CD14-positive monocyte (primary cell): ENCODE data around the gene CHPT1. TPM values are rescaled to one million over a fixed set of nuclear protein-coding genes. Genes with fewer than 3 reads are reported as not detected.

ENCODE experiments used
- DNase-seq, 3 donors: peaks; one replicate each; pipeline ENCODE4 v3.0.0-alpha.2; 2011 to 2022
- H2AFZ ChIP-seq: 2 replicates; pipeline ENCODE4 v1.6.0; 2012; ENCODE audit warnings: mild to moderate bottlenecking, low read depth, low read length, inconsistent platforms; ENCODE audit not compliant: insufficient read depth, poor library complexity, severe bottlenecking
- H3K27ac ChIP-seq, 2 donors: 1 replicate in 1 of 2; 2 replicates in 1 of 2; pipeline ENCODE4 v1.5.1; 2012 to 2013; ENCODE audit warnings: low read length in 2 of 2, control low read depth in 1 of 2, inconsistent platforms in 1 of 2, low read depth in 1 of 2, mild to moderate bottlenecking in 1 of 2
- H3K27me3 ChIP-seq, 2 donors: one replicate each; pipeline versions ENCODE4 v1.6.0 to v1.6.1; 2011 to 2013; ENCODE audit warnings: low read length in 2 of 2; ENCODE audit not compliant: control insufficient read depth in 2 of 2, insufficient read depth in 2 of 2
- H3K36me3 ChIP-seq, 2 donors: replicated peaks in 1 of 2; 1 replicate in 1 of 2; 2 replicates in 1 of 2; pipeline versions ENCODE4 v1.5.1 to v1.6.1; 2012 to 2013; ENCODE audit warnings: low read length in 2 of 2, control low read depth in 1 of 2, inconsistent platforms in 1 of 2, mild to moderate bottlenecking in 1 of 2; ENCODE audit not compliant: insufficient read depth in 2 of 2, control insufficient read depth in 1 of 2
- H3K4me1 ChIP-seq, 2 donors: 1 replicate in 1 of 2; 2 replicates in 1 of 2; pipeline versions ENCODE4 v1.5.1 to v1.6.1; 2012 to 2013; ENCODE audit warnings: low read length in 2 of 2, control low read depth in 1 of 2, inconsistent platforms in 1 of 2, mild to moderate bottlenecking in 1 of 2, moderate library complexity in 1 of 2; ENCODE audit not compliant: insufficient read depth in 2 of 2, control insufficient read depth in 1 of 2
- H3K4me2 ChIP-seq: replicated peaks from 2 replicates; pipeline ENCODE3; 2012; ENCODE audit warnings: low read length, moderate library complexity, mild to moderate bottlenecking; ENCODE audit not compliant: poor library complexity, severe bottlenecking; ENCODE audit errors: extremely low read depth
- H3K4me3 ChIP-seq, 3 experiments: fragments of 200-600 bp in 1 of 3; sonication (generic) in 1 of 3; replicated peaks in 1 of 3; 1 replicate in 2 of 3; 2 replicates in 1 of 3; pipeline ENCODE4 v1.5.1; 2011 to 2013; ENCODE audit warnings: low read length in 3 of 3, mild to moderate bottlenecking in 3 of 3, control low read depth in 2 of 3, low read depth in 2 of 3, inconsistent platforms in 1 of 3, moderate library complexity in 1 of 3
- H3K79me2 ChIP-seq: 2 replicates; pipeline ENCODE4 v1.6.0; 2012; ENCODE audit warnings: mild to moderate bottlenecking, control low read depth, inconsistent platforms, low read length, moderate library complexity; ENCODE audit not compliant: insufficient read depth
- H3K9ac ChIP-seq: 2 replicates; pipeline ENCODE4 v1.6.0; 2017; ENCODE audit warnings: low read length, mild to moderate bottlenecking; ENCODE audit not compliant: insufficient read depth, poor library complexity, severe bottlenecking
- H3K9me3 ChIP-seq, 2 donors: replicated peaks in 1 of 2; 1 replicate in 1 of 2; 2 replicates in 1 of 2; pipeline versions ENCODE4 v1.5.1 to v1.6.1; 2012 to 2013; ENCODE audit warnings: low read length in 2 of 2, control low read depth in 1 of 2; ENCODE audit not compliant: control insufficient read depth in 1 of 2, insufficient read depth in 1 of 2
- H4K20me1 ChIP-seq: 2 replicates; pipeline ENCODE4 v1.6.0; 2012; ENCODE audit warnings: mild to moderate bottlenecking, low read length, control low read depth, moderate library complexity; ENCODE audit not compliant: insufficient read depth
- H3K27ac Mint-ChIP-seq, 7 donors: one replicate each; pipeline ENCODE4 v1.8.0; 2020; ENCODE audit warnings: mild to moderate bottlenecking in 7 of 7, mixed read lengths in 7 of 7, moderate library complexity in 6 of 7, inconsistent platforms in 2 of 7
- H3K27me3 Mint-ChIP-seq, 3 donors: one replicate each; pipeline ENCODE4 v1.8.0; 2021 to 2022; ENCODE audit warnings: low read depth in 3 of 3, mild to moderate bottlenecking in 3 of 3, mixed read lengths in 3 of 3, moderate library complexity in 3 of 3, inconsistent platforms in 1 of 3
- H3K36me3 Mint-ChIP-seq, 2 donors: one replicate each; pipeline ENCODE4 v1.8.0; 2020; ENCODE audit warnings: mixed read lengths in 2 of 2, inconsistent platforms in 1 of 2, mild to moderate bottlenecking in 1 of 2
- H3K4me1 Mint-ChIP-seq: one replicate; pipeline ENCODE4 v1.8.0; 2020; ENCODE audit warnings: mild to moderate bottlenecking, mixed read lengths
- H3K4me3 Mint-ChIP-seq, 2 donors: one replicate each; pipeline ENCODE4 v1.8.0; 2020; ENCODE audit warnings: mild to moderate bottlenecking in 2 of 2, mixed read lengths in 2 of 2, moderate library complexity in 1 of 2
- H3K9me3 Mint-ChIP-seq, 7 donors: one replicate each; pipeline ENCODE4 v1.8.0; 2020 to 2022; ENCODE audit warnings: mixed read lengths in 7 of 7, mild to moderate bottlenecking in 6 of 7, moderate library complexity in 6 of 7, inconsistent platforms in 2 of 7
- WGBS: methylation state at CpG from one replicate; pipeline ENCODE4 v1.1.5; 2013; ENCODE audit warnings: missing lambda C conversion rate; ENCODE audit not compliant: insufficient coverage; 5-methylcytosine and 5-hydroxymethylcytosine counted together
- intact Hi-C, 2 donors: fragments of 100-400 bp; cut with micrococcal nuclease; formaldehyde crosslinking; loops; one replicate each; pipeline versions ENCODE4 v1.15.0 to v1.15.1; 2023
- polyA plus RNA-seq, 3 donors: library from polyadenylated mRNA; depleted of rRNA in 1 of 3; unstranded in 2 of 3; stranded (reverse) in 1 of 3; fragments of 300-500 nt in 2 of 3; fragments of >200 nt in 1 of 3; fragmentation: Illumina TruSeq in 2 of 3; gene quantifications; 1 replicate in 2 of 3; 2 replicates in 1 of 3; pipeline ENCODE4 v1.2.3, GENCODE V29; 2012 to 2021
- TF ChIP-seq, protein P1 (sequence below): fragments of 200-600 bp; IDR thresholded peaks from one replicate; pipeline ENCODE4 v1.8.0; 2022; ENCODE audit warnings: antibody characterized with exemption, mild to moderate bottlenecking

CHPT1 gene
- polyA plus RNA-seq, 3 donors: 30.9 to 92.7 (median 36.7) TPM

GRCh38 chr12:101746661-101747060 is 49.2 kb downstream of the CHPT1 start:
- H3K9me3 ChIP-seq: no peaks in the 10 kb centered on the region
- H3K36me3 ChIP-seq: peaks cover 80 to 94% of the 10 kb centered on the region in 2 donors
- TF ChIP-seq, protein P1, sequence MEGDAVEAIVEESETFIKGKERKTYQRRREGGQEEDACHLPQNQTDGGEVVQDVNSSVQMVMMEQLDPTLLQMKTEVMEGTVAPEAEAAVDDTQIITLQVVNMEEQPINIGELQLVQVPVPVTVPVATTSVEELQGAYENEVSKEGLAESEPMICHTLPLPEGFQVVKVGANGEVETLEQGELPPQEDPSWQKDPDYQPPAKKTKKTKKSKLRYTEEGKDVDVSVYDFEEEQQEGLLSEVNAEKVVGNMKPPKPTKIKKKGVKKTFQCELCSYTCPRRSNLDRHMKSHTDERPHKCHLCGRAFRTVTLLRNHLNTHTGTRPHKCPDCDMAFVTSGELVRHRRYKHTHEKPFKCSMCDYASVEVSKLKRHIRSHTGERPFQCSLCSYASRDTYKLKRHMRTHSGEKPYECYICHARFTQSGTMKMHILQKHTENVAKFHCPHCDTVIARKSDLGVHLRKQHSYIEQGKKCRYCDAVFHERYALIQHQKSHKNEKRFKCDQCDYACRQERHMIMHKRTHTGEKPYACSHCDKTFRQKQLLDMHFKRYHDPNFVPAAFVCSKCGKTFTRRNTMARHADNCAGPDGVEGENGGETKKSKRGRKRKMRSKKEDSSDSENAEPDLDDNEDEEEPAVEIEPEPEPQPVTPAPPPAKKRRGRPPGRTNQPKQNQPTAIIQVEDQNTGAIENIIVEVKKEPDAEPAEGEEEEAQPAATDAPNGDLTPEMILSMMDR: no peak
- H4K20me1 ChIP-seq: no peaks in the 10 kb centered on the region
- H3K27me3 ChIP-seq: no peaks in the 10 kb centered on the region
- no peak for DNase-seq
- WGBS: no CpG with 5 or more reads among the region's 1 CpG
- H3K4me3 Mint-ChIP-seq: no peak overlapping the region
- H2AFZ ChIP-seq: no peak overlapping the region
- H3K4me1 ChIP-seq: peaks cover 9 to 10% of the 10 kb centered on the region in 2 donors
- peaks cover 0 to 2% (median 0%) of the 10 kb centered on the region in 7 donors for H3K9me3 Mint-ChIP-seq
- intact Hi-C loops: no loop called here
- H3K9ac ChIP-seq: no peak overlapping the region
- no peak overlapping the region for H3K27ac ChIP-seq
- H3K4me3 ChIP-seq: no peak overlapping the region
- no peak overlapping the region for H3K4me2 ChIP-seq
- H3K79me2 ChIP-seq: no peaks in the 10 kb centered on the region
- H3K27ac Mint-ChIP-seq: no peak overlapping the region
- H3K36me3 Mint-ChIP-seq: peaks cover 85 to 87% of the 10 kb centered on the region in 2 donors
- no peaks in the 10 kb centered on the region for H3K27me3 Mint-ChIP-seq
- H3K4me1 Mint-ChIP-seq: peaks cover 11% of the 10 kb centered on the region

DNA sequence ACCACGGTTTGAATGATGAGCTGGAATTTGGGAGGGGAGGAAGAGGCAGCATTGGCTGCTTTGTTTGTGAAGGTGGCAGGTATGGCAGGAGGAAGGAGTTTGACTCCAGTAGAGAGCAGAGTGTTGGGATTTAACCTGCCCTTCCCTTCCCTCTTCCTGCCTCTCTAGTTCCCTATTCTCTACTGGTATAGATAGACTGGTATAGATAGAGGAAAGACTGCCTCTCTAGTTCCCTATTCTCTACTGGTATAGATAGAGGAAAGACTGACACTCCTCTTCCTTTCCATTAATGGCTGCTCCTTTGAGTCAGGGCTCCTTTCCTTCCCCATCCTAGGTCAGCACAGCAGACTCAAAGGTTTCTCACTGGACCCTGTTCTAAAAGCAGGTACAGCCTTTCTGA is 50.3 kb downstream of the CHPT1 start:
- peak overlapping the region in 1 of 2 donors; percentile 57 for H3K27ac ChIP-seq
- intact Hi-C loops: no loop called here
- H3K4me3 Mint-ChIP-seq: no peak overlapping the region

More for the DNA sequence above, 50.3 kb downstream of the CHPT1 start:
- DNase-seq: peak; percentile 25 to 68 (median 33)
- H3K4me3 ChIP-seq: no peak overlapping the region
- H3K4me1 ChIP-seq: peaks cover 9 to 10% of the 10 kb centered on the region in 2 donors
- H2AFZ ChIP-seq: no peak overlapping the region
- H3K9me3 Mint-ChIP-seq: peaks cover 0 to 2% (median 0%) of the 10 kb centered on the region in 7 donors
- H4K20me1 ChIP-seq: no peaks in the 10 kb centered on the region
- no peak overlapping the region for H3K9ac ChIP-seq
- peaks cover 14% of the 10 kb centered on the region for H3K4me1 Mint-ChIP-seq
- peaks cover 77 to 94% of the 10 kb centered on the region in 2 donors for H3K36me3 ChIP-seq
- peak overlapping the region; percentile 7 to 82 (median 62) for H3K27ac Mint-ChIP-seq
- H3K27me3 Mint-ChIP-seq: no peaks in the 10 kb centered on the region
- H3K9me3 ChIP-seq: no peaks in the 10 kb centered on the region
- no peak overlapping the region for H3K4me2 ChIP-seq
- H3K79me2 ChIP-seq: no peaks in the 10 kb centered on the region
- H3K36me3 Mint-ChIP-seq: peaks cover 83 to 90% of the 10 kb centered on the region in 2 donors
- H3K27me3 ChIP-seq: no peaks in the 10 kb centered on the region
- WGBS: 100% methylated on average over 1 of the region's 1 CpG
- TF ChIP-seq, protein P1: no peak
